HEK293 (cell line): Measurements from ENCODE around the gene PRAMEF15.
"Not testable (repeated sequence)": the region's sequence is repeated elsewhere in the genome, so short reads cannot be mapped to it uniquely, and the experiment has no call there.

Experiments used
- GLI4 ChIP-seq: fragments of 450-650 bp; formaldehyde crosslinking; IDR thresholded peaks from 2 replicates; pipeline ENCODE4 v1.5.1; 2016; ENCODE audit warnings: missing biosample characterization, missing genetic modification characterization
- TCF7L2 ChIP-seq: IDR thresholded peaks from 2 replicates; pipeline ENCODE4 v1.6.1; 2011; ENCODE audit warnings: low read depth, mild to moderate bottlenecking, inconsistent platforms, low read length, moderate library complexity, borderline replicate concordance
- YY1 ChIP-seq: fragments of 450-650 bp; formaldehyde crosslinking; IDR thresholded peaks from 2 replicates; pipeline ENCODE4 v1.5.1; 2018; ENCODE audit warnings: missing biosample characterization, missing genetic modification characterization
- ZNF114 ChIP-seq: fragments of 450-650 bp; formaldehyde crosslinking; IDR thresholded peaks from 2 replicates; pipeline ENCODE4 v1.5.0; 2017; ENCODE audit warnings: missing biosample characterization, missing genetic modification characterization
- ZNF624 ChIP-seq: fragments of 450-650 bp; formaldehyde crosslinking; IDR thresholded peaks from 2 replicates; pipeline ENCODE4 v1.5.1; 2017; ENCODE audit warnings: missing biosample characterization, missing genetic modification characterization
- ZNF660 ChIP-seq: fragments of 450-650 bp; IDR thresholded peaks from 2 replicates; pipeline ENCODE4 v1.5.1; 2018; ENCODE audit warnings: missing biosample characterization, mild to moderate bottlenecking, missing genetic modification characterization
- ZNF791 ChIP-seq: fragments of 450-650 bp; formaldehyde crosslinking; IDR thresholded peaks from 2 replicates; pipeline ENCODE4 v1.5.1; 2016; ENCODE audit warnings: missing biosample characterization, missing genetic modification characterization
- TF ChIP-seq, protein P1 (sequence below): fragments of 450-650 bp; formaldehyde crosslinking; IDR thresholded peaks from 2 replicates; pipeline ENCODE4 v1.5.1; 2016; ENCODE audit warnings: missing biosample characterization, missing genetic modification characterization
- TF ChIP-seq, protein P2 (sequence below): fragments of 450-650 bp; formaldehyde crosslinking; IDR thresholded peaks from 2 replicates; pipeline ENCODE4 v1.5.1; 2016; ENCODE audit warnings: missing biosample characterization, missing genetic modification characterization, low read depth
- TF ChIP-seq, protein P3 (sequence below): fragments of 450-650 bp; formaldehyde crosslinking; IDR thresholded peaks from 2 replicates; pipeline ENCODE4 v1.5.1; 2016; ENCODE audit warnings: missing biosample characterization, missing genetic modification characterization
- TF ChIP-seq, protein P4 (sequence below): fragments of 450-650 bp; formaldehyde crosslinking; IDR thresholded peaks from 2 replicates; pipeline ENCODE4 v1.5.1; 2016; ENCODE audit warnings: missing biosample characterization, missing genetic modification characterization
- TF ChIP-seq, protein P5 (sequence below): fragments of 450-650 bp; formaldehyde crosslinking; IDR thresholded peaks from 2 replicates; pipeline ENCODE4 v1.5.1; 2016; ENCODE audit warnings: missing biosample characterization, missing genetic modification characterization, low read depth
- TF ChIP-seq, protein P6 (sequence below): fragments of 450-650 bp; formaldehyde crosslinking; IDR thresholded peaks from 2 replicates; pipeline ENCODE4 v1.5.1; 2016; ENCODE audit warnings: missing biosample characterization, missing genetic modification characterization

DNA sequence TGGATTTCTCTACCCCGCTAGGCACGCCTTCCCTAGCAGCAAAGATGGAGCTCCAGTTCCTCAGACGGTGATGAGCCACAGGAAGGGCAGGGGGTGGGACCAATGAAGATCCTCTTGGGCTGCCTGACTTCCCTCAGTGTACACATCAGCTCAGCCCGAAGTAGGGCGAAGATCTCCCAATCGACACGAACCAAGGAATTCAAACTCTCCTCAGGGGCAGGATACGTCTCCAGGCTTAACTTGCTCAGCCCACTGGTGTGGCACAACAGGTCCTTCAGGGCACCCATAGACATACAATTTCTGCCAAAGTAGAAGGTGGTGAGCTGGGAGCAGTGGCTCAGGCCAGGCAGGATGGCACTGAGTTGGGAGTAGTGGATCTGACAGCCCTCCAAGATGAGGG lies 27.1 kb downstream of the PRAMEF15 start:
- TF ChIP-seq, protein P1, sequence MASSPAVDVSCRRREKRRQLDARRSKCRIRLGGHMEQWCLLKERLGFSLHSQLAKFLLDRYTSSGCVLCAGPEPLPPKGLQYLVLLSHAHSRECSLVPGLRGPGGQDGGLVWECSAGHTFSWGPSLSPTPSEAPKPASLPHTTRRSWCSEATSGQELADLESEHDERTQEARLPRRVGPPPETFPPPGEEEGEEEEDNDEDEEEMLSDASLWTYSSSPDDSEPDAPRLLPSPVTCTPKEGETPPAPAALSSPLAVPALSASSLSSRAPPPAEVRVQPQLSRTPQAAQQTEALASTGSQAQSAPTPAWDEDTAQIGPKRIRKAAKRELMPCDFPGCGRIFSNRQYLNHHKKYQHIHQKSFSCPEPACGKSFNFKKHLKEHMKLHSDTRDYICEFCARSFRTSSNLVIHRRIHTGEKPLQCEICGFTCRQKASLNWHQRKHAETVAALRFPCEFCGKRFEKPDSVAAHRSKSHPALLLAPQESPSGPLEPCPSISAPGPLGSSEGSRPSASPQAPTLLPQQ (tag by site-specific recombination): not testable (repeated sequence)
- not testable (repeated sequence) for TF ChIP-seq ZNF660; ZNF114 (tag by site-specific recombination); ZNF791 (tag by site-specific recombination); GLI4 (tag by site-specific recombination); YY1 (tag by site-specific recombination); TCF7L2; ZNF624 (tag by site-specific recombination)
- TF ChIP-seq, protein P2, sequence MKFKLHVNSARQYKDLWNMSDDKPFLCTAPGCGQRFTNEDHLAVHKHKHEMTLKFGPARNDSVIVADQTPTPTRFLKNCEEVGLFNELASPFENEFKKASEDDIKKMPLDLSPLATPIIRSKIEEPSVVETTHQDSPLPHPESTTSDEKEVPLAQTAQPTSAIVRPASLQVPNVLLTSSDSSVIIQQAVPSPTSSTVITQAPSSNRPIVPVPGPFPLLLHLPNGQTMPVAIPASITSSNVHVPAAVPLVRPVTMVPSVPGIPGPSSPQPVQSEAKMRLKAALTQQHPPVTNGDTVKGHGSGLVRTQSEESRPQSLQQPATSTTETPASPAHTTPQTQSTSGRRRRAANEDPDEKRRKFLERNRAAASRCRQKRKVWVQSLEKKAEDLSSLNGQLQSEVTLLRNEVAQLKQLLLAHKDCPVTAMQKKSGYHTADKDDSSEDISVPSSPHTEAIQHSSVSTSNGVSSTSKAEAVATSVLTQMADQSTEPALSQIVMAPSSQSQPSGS: not testable (repeated sequence)
- TF ChIP-seq, protein P3, sequence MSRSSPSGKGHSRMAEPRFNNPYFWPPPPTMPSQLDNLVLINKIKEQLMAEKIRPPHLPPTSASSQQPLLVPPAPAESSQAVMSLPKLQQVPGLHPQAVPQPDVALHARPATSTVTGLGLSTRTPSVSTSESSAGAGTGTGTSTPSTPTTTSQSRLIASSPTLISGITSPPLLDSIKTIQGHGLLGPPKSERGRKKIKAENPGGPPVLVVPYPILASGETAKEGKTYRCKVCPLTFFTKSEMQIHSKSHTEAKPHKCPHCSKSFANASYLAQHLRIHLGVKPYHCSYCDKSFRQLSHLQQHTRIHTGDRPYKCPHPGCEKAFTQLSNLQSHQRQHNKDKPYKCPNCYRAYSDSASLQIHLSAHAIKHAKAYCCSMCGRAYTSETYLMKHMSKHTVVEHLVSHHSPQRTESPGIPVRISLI (tag by site-specific recombination): not testable (repeated sequence)
- TF ChIP-seq, protein P4, sequence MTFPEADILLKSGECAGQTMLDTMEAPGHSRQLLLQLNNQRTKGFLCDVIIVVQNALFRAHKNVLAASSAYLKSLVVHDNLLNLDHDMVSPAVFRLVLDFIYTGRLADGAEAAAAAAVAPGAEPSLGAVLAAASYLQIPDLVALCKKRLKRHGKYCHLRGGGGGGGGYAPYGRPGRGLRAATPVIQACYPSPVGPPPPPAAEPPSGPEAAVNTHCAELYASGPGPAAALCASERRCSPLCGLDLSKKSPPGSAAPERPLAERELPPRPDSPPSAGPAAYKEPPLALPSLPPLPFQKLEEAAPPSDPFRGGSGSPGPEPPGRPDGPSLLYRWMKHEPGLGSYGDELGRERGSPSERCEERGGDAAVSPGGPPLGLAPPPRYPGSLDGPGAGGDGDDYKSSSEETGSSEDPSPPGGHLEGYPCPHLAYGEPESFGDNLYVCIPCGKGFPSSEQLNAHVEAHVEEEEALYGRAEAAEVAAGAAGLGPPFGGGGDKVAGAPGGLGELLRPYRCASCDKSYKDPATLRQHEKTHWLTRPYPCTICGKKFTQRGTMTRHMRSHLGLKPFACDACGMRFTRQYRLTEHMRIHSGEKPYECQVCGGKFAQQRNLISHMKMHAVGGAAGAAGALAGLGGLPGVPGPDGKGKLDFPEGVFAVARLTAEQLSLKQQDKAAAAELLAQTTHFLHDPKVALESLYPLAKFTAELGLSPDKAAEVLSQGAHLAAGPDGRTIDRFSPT (tag by site-specific recombination): not testable (repeated sequence)
- TF ChIP-seq, protein P5, sequence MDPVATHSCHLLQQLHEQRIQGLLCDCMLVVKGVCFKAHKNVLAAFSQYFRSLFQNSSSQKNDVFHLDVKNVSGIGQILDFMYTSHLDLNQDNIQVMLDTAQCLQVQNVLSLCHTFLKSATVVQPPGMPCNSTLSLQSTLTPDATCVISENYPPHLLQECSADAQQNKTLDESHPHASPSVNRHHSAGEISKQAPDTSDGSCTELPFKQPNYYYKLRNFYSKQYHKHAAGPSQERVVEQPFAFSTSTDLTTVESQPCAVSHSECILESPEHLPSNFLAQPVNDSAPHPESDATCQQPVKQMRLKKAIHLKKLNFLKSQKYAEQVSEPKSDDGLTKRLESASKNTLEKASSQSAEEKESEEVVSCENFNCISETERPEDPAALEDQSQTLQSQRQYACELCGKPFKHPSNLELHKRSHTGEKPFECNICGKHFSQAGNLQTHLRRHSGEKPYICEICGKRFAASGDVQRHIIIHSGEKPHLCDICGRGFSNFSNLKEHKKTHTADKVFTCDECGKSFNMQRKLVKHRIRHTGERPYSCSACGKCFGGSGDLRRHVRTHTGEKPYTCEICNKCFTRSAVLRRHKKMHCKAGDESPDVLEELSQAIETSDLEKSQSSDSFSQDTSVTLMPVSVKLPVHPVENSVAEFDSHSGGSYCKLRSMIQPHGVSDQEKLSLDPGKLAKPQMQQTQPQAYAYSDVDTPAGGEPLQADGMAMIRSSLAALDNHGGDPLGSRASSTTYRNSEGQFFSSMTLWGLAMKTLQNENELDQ (tag by site-specific recombination): not testable (repeated sequence)
- TF ChIP-seq, protein P6, sequence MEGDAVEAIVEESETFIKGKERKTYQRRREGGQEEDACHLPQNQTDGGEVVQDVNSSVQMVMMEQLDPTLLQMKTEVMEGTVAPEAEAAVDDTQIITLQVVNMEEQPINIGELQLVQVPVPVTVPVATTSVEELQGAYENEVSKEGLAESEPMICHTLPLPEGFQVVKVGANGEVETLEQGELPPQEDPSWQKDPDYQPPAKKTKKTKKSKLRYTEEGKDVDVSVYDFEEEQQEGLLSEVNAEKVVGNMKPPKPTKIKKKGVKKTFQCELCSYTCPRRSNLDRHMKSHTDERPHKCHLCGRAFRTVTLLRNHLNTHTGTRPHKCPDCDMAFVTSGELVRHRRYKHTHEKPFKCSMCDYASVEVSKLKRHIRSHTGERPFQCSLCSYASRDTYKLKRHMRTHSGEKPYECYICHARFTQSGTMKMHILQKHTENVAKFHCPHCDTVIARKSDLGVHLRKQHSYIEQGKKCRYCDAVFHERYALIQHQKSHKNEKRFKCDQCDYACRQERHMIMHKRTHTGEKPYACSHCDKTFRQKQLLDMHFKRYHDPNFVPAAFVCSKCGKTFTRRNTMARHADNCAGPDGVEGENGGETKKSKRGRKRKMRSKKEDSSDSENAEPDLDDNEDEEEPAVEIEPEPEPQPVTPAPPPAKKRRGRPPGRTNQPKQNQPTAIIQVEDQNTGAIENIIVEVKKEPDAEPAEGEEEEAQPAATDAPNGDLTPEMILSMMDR (tag by site-specific recombination): not testable (repeated sequence)
